RPMI8226 (cell line): ENCODE data around the gene SMC3.
"Not testable (repeated sequence)": the region's sequence is repeated elsewhere in the genome, so short reads cannot be mapped to it uniquely, and the experiment has no call there.

Source experiments
- DNase-seq: peaks from one replicate; pipeline ENCODE4 v3.0.0-alpha.2; 2015

SMC3 gene

GRCh38 chr10:110597476-110597875, 30.0 kb downstream of the SMC3 start:
- no peak for DNase-seq

GRCh38 chr10:110600487-110601101, 33.1 kb downstream of the SMC3 start:
- peak; percentile 66 for DNase-seq

DNA sequence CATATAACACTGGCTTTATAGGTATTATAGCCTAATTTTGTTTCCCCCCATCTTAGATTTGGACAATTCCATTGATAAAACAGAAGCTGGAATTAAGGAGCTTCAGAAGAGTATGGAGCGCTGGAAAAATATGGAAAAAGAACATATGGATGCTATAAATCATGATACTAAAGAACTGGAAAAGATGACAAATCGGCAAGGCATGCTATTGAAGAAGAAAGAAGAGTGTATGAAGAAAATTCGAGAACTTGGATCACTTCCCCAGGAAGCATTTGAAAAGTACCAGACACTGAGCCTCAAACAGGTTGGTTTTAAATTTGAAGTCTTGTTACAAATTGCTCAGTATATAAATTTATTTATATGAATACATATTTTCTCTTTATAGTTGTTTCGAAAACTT, 34.1 kb downstream of the SMC3 start:
- no peak for DNase-seq

DNA sequence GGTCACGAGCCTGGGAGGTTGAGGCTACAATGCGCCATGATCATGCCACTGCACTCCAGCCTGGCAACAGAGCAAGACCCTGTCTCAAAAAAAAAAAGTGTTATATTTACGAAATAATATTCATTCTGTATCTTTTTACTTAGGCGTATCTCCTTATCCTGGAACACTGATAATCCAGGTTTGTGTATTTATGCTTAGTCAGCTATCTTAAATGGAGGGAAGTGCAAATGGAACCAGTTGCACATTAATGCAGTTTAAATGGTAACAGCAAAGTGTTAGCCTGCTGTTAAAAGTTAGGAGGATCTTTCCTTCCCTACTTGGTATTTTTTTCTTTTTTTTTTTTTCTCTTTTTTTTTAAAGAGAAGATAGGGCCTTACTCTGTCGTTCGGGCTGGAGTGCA, 40.6 kb downstream of the SMC3 start:
- no peak for DNase-seq

DNA sequence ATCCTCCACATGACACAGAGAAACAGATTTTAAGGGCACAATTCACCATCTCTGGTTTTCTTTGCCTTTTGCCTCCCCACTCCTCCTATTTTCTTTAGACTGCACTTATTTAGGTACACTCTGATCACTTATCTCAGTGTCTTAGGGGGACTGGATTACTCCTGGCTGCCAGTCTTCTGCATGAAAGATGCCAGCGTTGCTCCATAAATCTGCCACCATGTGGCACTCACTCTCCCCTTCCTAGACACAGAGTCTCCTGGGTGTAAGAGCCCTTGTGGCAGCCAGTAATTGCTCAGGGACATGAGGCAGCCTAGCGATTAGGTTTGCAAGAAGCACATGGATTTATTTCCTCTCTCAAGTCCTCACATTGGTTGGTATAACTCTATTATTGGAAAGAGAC, 42.1 kb downstream of the SMC3 start:
- DNase-seq, result peak; percentile 8

DNA sequence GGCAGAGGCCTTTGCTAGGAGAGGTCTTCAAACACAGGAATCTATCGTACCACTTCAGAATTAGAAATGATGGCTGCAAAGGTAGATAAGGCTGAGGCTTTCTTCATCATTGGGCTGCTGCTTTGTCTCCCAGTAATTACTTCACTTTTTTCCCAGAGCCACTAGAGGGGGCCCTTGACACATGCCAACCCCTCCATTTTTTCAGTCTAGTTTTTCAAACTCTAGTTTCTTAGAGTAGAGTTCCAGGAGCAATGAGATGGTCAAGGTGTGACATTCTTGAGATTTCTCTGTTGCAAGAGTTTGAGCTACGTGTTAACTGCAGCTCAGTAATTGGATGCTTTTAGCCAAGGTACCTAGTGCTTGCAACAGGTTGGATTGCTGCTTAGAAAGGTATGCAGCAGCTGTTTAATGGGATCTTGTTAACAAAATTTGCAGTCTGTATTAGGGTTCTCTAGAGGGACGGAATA, 42.8 kb downstream of the SMC3 start:
- DNase-seq, result peak; percentile 52

DNA sequence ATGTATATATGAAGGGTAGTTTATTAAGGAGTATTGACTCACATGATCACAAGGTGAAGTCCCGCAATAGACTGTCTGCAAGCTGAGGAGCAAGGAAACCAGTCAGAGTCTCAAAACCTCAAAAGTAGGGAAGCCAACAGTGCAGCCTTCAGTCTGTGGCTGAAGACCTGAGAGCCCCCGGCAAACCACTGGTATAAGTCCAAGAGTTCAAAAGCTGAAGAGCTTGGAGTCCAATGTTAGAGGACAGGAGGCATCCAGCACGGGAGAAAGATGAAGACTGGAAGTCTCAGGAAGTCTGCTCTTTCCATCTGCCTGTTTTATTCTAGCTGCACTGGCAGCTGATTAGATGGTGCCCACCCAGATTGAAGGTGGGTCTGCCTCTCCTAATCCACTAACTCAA, 43.3 kb downstream of the SMC3 start:
- DNase-seq, result not testable (repeated sequence)

- DNase-seq, result peak; percentile 7
Measured at GRCh38 chr10:110612087-110612486, 44.6 kb downstream of the SMC3 start.

DNA sequence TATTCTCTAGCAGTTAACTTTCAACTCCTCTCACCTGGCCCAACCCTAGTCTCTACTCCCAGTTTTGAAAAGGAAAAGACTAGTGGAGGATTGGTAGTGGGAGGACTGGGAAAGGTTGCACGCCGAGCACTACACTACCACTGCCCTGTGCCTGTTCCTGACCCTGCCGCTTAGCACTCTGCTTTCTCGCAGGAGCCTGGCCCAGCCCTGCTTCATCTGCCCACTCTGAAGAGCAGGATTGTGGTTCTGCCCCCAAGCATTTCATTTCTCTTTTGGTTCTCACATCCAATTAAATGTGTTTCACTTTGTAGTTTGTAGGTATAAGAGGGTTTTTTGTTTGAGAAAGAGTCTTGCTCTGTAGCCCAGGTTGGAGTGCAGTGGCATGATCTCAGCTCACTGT, 45.1 kb downstream of the SMC3 start:
- DNase-seq, result no peak

- DNase-seq, result no peak
Measured at GRCh38 chr10:110613341-110613995, 46.0 kb downstream of the SMC3 start.

GRCh38 chr10:110613996-110614495, 46.6 kb downstream of the SMC3 start:
- DNase-seq, result no peak

DNA sequence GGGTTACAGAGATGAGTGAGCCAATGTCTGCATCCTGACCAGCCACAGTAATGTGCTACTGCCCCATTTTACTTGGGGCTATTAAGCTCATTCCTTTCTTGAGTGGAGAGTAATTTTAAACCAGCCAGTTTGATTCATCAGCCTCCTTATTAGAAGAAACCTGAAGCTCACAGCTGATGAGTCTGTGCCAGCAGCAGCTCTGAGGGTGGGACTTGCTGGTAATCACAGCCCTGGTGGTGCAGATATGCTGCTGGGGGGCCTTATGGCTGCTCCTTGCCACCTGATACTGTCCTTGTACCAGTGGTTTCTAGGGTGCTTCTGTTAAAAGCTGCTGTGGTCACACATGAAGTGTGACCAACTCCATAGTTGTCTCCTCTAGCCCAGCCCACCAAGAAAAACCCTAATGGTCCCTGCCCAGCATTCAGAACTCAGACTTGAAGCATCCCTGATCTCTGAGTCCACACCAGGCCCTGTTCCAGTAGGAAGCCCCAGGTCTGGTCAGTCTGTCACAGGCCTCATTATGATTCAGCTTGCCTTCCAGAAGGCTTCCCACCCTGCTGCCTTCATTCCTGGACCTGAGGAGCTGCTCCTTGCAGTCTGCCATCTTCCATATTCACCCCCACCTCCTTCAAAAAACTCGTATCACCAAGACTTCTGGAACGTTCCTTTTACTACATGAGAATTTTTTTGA, 47.7 kb downstream of the SMC3 start:
- no peak for DNase-seq

- DNase-seq, result no peak
Measured at GRCh38 chr10:110616493-110617033, 49.1 kb downstream of the SMC3 start.

DNA sequence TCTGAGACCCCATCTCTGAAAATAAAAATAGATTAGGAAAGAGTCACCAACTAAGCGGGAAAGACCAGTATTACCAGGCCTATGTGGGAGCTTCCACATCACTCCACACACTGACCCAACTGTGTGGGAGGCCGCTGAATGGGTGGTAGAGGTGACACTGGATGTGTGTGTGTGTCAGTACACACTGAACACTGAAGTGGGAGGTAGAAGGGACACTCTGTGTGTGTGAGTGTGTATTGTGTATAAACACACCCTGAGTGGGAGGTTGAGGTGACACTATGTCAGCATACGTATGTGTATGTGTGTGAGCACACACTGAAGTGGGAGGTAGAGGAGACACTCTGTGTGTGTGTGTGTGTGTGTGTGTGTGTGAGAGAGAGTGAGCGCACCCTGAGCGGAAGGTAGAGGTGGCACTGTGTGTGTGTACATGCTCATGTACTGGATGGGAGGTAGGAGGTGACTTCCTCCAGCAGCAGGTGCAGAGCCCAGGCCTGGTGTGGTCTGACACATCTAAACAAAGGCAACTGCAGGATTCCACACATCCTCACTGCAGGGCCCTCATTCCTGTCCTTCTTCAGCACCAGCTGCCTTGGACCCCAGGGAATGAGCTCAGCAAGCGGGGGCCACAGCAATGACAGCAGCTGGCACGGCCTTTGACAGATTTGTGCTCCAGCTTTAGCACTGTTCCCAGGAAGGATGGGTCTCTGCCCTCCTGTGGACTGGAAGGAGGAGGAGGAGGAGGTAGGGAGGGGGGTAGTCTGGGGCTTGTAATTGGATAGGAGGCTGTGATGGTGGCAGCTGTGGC, 50.1 kb downstream of the SMC3 start:
- DNase-seq, result no peak

DNA sequence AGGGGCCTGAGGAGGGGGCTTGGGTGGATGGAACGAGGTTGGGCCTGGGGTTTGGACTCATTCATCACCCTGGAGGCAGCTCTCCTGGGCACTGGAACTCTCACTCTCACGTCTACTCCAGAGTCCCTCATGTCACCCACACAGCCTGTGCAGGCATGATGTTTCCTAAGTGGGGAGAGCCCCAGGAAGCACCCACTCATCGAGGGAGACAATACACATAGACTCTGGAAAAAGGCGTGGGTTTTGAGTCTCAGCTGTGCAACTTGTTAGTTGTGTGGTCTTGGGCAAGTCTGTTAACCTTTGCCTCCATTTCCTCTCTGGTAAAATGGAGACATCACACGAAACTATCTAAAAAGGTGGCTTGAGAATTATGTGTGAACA, 50.7 kb downstream of the SMC3 start:
- no peak for DNase-seq

DNA sequence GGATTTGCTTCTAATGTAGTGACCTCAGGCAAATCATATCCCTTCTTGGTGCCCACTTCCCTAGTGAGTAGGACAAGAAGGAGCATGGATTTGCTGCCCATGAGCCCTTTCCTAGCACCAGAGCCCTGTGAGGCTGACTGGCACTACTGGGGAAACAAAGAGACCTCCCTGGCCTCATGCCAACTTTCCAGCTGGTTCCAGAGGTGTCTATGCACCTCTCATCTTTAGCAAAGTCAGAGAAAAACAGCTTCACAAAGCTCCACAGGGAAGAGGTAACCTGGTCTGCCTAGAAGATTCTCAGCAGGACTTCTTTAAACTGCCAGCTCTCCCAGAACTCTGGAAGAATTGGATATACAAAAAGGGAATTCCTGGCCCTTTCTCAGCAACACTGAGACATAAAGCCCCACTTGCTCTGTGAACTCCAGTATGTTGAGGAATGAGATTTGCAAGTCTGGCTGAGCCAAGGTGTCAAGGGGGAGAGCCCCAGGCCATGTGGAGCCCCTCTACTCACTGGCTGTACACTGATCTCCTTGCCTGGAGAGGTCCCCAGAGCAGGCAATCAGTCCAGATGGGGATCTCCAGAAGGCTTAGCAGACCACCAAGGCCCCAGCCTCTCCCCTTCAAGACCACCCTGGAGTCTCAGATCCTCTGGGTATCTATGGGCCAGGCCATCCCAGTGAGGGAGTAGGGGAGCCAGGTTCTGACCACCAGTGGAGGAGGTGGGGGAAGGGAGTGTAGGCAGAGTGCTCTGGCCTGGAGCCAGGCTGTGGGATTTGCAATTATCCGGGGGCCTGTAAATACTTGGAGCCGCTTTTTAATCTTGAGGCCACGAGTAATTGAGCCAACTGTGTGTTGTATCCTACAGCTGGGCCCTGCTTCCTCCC, 52.3 kb downstream of the SMC3 start:
- DNase-seq, result no peak

GRCh38 chr10:110620398-110620719, 52.9 kb downstream of the SMC3 start:
- no peak for DNase-seq

- DNase-seq, result not testable (repeated sequence)
Measured at GRCh38 chr10:110623316-110623715, 55.8 kb downstream of the SMC3 start.

- no peak for DNase-seq
Measured at GRCh38 chr10:110625356-110625894, 57.9 kb downstream of the SMC3 start.

GRCh38 chr10:110625951-110626855, 58.7 kb downstream of the SMC3 start:
- no peak for DNase-seq

- no peak for DNase-seq
Measured at GRCh38 chr10:110628161-110628560, 60.7 kb downstream of the SMC3 start.
